Measurements from ENCODE around the gene HSPA12B. TPM values are rescaled to one million over a fixed set of nuclear protein-coding genes. Genes with fewer than 3 reads are reported as not detected.

The HSPA12B gene
- total RNA-seq, 5 donors from 2014 or later (not counting 1 experiment from before 2014, with no cell fraction given) = 0.10 to 0.12 TPM; not detected in 3

DNA sequence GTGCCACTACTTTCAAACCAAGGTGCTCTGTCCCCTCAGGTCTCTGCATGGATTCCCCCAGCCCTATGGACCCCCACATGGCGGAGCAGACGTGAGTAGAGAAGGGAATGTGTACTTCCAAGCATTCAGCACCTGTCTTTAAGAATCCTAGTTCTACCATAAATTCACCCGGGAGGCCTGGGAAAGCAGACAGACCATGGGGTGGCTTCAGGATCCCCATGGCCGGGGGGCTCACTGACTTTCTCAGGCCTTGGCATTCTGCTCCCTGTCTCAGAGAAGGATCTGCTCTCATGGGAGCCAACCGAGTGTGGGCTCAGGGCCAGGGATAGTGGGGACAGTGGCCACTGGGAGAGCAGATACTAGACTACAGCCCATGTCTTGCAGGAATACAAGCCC, 65.9 kb downstream of the HSPA12B start:
- DNase-seq = no peak
- ATAC-seq (replicated peaks in 1 of 4) = no peak
- Mint-ChIP-seq H3K36me3 (peaks cover 57% of the 10 kb centered on the region), H3K27me3 (no peaks in the 10 kb centered on the region), H3K27ac (peak overlapping the region; percentile 99 to 100), H3K9me3 (no peaks in the 10 kb centered on the region), H3K4me1 (peaks cover 54 to 72% (median 61%) of the 10 kb centered on the region in 3 donors), H3K4me3 (peak overlapping the region; percentile 99 to 100 (median 100))
- ChIA-PET CTCF (interaction anchor here (0.5 to 0.7 kb wide), 2 partner anchors 30 to 107 kb away, joined by 4 to 6 read pairs; no protein-coding TSS in a partner anchor), POLR2A (no interaction called here)
- peaks cover 25 to 48% of the 10 kb centered on the region in 2 donors for H3K36me3 ChIP-seq (ENCODE audit: control insufficient read depth in 2 of 2, extremely low read depth in 1 of 2, insufficient read depth in 1 of 2, low read length in 1 of 2)
- WGBS (ENCODE audit: insufficient coverage) = 92% methylated on average over 3 of the region's 5 CpGs
- H3K27ac ChIP-seq (ENCODE audit: low read length) = peak overlapping the region; percentile 78
- no peaks in the 10 kb centered on the region for H3K9me3 ChIP-seq
- peak overlapping the region; percentile 69 to 85 for H3K4me3 ChIP-seq (ENCODE audit: control insufficient read depth in 1 of 2, extremely low read depth in 1 of 2, low read length in 1 of 2)
- no peaks in the 10 kb centered on the region for H3K27me3 ChIP-seq (replicated peaks in 1 of 2; ENCODE audit: control insufficient read depth in 2 of 2, extremely low read depth in 1 of 2, insufficient read depth in 2 of 2, low read length in 1 of 2)
- H3K4me1 ChIP-seq (ENCODE audit: control insufficient read depth in 1 of 2, extremely low read depth in 1 of 2, insufficient read depth in 2 of 2, low read length in 2 of 2) = peaks cover 31 to 85% of the 10 kb centered on the region in 2 experiments

DNA sequence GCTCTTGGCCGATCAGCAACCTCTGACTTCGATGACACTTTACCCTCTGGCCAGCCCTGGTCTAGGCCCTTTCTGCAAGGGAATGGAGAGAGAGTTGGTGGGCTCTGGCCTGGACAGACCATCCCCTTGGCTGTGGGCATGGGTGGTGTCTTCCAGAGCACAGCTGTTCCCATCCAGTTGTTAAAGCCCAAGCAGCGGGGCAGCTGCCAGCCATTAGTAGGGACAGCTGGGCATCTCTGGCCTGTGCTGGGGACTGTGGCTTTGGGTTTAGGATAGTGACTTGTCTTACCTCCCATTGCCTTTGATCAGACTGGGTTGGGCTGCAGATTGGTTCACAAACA, 66.4 kb downstream of the HSPA12B start:
- H3K9me3 ChIP-seq = no peaks in the 10 kb centered on the region
- ATAC-seq (replicated peaks in 1 of 4) (peak in 1 of 4 experiments; percentile 64), DNase-seq (peak in 1 of 35 experiments; percentile 53)
- peak overlapping the region; percentile 78 for H3K27ac ChIP-seq (ENCODE audit: low read length)
- Mint-ChIP-seq H3K9me3 (no peaks in the 10 kb centered on the region), H3K36me3 (peaks cover 62% of the 10 kb centered on the region), H3K27me3 (no peaks in the 10 kb centered on the region), H3K27ac (peak overlapping the region; percentile 99 to 100), H3K4me1 (peaks cover 59 to 77% (median 66%) of the 10 kb centered on the region in 3 donors), H3K4me3 (peak overlapping the region; percentile 99 to 100 (median 100))
- peaks cover 25 to 53% of the 10 kb centered on the region in 2 donors for H3K36me3 ChIP-seq (ENCODE audit: control insufficient read depth in 2 of 2, extremely low read depth in 1 of 2, insufficient read depth in 1 of 2, low read length in 1 of 2)
- peak overlapping the region; percentile 69 to 85 for H3K4me3 ChIP-seq (ENCODE audit: control insufficient read depth in 1 of 2, extremely low read depth in 1 of 2, low read length in 1 of 2)
- CTCF ChIA-PET = interaction anchor here in 1 of 2 donors (0.5 kb wide), 1 partner anchor 106 kb away, joined by 6 read pairs; no protein-coding TSS in a partner anchor
- no peaks in the 10 kb centered on the region for H3K27me3 ChIP-seq (replicated peaks in 1 of 2; ENCODE audit: control insufficient read depth in 2 of 2, extremely low read depth in 1 of 2, insufficient read depth in 2 of 2, low read length in 1 of 2)
- POLR2A ChIA-PET = no interaction called here
- peaks cover 31 to 90% of the 10 kb centered on the region in 2 experiments for H3K4me1 ChIP-seq (ENCODE audit: control insufficient read depth in 1 of 2, extremely low read depth in 1 of 2, insufficient read depth in 2 of 2, low read length in 2 of 2)
- WGBS (ENCODE audit: insufficient coverage) = 10% methylated on average over 1 of the region's 3 CpGs

DNA sequence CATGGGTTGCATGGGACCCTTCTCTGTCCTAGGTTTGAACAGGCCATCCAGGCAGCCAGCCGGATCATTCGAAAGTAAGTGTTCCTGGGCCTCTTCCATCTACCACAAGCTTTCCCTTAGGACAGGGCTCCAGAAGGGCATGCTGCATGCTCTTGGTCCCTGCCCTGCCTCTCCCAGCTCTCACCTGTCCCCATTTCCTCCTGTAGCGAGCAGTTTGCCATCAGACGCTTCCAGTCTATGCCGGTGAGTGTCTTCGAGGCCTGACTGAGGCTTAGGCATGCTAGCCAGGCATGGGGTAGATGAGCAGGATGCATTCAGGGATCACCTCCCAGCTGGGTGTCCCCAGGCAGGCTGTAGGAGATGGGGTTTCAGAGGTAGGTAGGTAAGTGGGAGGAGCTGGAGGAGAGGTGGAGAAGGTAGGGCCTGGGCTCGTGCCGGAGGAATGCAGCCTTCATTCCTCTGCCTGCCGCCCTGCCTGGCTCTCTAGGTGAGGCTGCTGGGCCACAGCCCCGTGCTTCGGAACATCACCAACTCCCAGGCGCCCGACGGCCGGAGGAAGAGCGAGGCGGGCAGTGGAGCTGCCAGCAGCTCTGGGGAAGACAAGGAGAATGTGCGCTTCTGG, 67.9 kb downstream of the HSPA12B start:
- DNase-seq (no peak), ATAC-seq (replicated peaks in 1 of 4) (no peak)
- Histone ChIP-seq H3K9me3 (no peaks in the 10 kb centered on the region), H3K4me3 (ENCODE audit: control insufficient read depth in 1 of 2, extremely low read depth in 1 of 2, low read length in 1 of 2) (no peak overlapping the region), H3K27me3 (replicated peaks in 1 of 2; ENCODE audit: control insufficient read depth in 2 of 2, extremely low read depth in 1 of 2, insufficient read depth in 2 of 2, low read length in 1 of 2) (no peaks in the 10 kb centered on the region), H3K4me1 (ENCODE audit: control insufficient read depth in 1 of 2, extremely low read depth in 1 of 2, insufficient read depth in 2 of 2, low read length in 2 of 2) (peaks cover 31 to 93% of the 10 kb centered on the region in 2 experiments), H3K27ac (ENCODE audit: low read length) (peak overlapping the region; percentile 78), H3K36me3 (ENCODE audit: control insufficient read depth in 2 of 2, extremely low read depth in 1 of 2, insufficient read depth in 1 of 2, low read length in 1 of 2) (peaks cover 35 to 68% of the 10 kb centered on the region in 2 donors)
- Mint-ChIP-seq H3K27ac (peak overlapping the region; percentile 99 to 100), H3K9me3 (no peaks in the 10 kb centered on the region), H3K36me3 (peaks cover 74% of the 10 kb centered on the region), H3K4me1 (peaks cover 68 to 81% (median 74%) of the 10 kb centered on the region in 3 donors), H3K27me3 (no peaks in the 10 kb centered on the region), H3K4me3 (peak overlapping the region; percentile 99 to 100 (median 100))
- 99% methylated on average over 14 of the region's 18 CpGs for WGBS (ENCODE audit: insufficient coverage)
- CTCF ChIA-PET = interaction anchor here in 1 of 2 donors (0.5 kb wide), 1 partner anchor 16 kb away, joined by 4 read pairs; no protein-coding TSS in a partner anchor
- POLR2A ChIA-PET = interaction anchor here in 1 of 2 donors (0.6 kb wide), 1 partner anchor 1256 kb away, joined by 10 read pairs; no protein-coding TSS in a partner anchor

DNA sequence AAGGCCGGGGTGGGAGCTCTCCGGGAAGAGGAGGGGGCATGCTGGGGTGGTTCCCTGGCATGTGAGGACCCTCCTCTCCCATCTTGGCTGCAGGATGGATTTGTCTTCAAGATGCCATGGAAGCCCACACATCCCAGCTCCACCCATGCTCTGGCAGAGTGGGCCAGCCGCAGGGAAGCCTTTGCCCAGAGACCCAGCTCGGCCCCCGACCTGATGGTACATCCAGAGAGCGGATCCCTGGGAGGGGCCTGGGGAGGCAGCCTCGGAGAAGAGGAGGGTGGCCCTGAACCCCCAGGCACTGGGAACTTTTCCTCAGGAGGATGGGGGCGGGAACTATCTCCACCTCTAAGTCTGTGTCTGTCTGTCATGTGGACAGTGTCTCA, 68.4 kb downstream of the HSPA12B start:
- peak overlapping the region; percentile 78 for H3K27ac ChIP-seq (ENCODE audit: low read length)
- Mint-ChIP-seq H3K27ac (peak overlapping the region; percentile 99 to 100), H3K27me3 (no peaks in the 10 kb centered on the region), H3K36me3 (peaks cover 79% of the 10 kb centered on the region), H3K9me3 (no peaks in the 10 kb centered on the region), H3K4me1 (peaks cover 68 to 83% (median 77%) of the 10 kb centered on the region in 3 donors), H3K4me3 (peak overlapping the region in 1 of 3 donors; percentile 99)
- 95% methylated on average over 8 of the region's 8 CpGs for WGBS (ENCODE audit: insufficient coverage)
- no peak overlapping the region for H3K4me3 ChIP-seq (ENCODE audit: control insufficient read depth in 1 of 2, extremely low read depth in 1 of 2, low read length in 1 of 2)
- H3K27me3 ChIP-seq (replicated peaks in 1 of 2; ENCODE audit: control insufficient read depth in 2 of 2, extremely low read depth in 1 of 2, insufficient read depth in 2 of 2, low read length in 1 of 2) = no peaks in the 10 kb centered on the region
- ChIA-PET POLR2A (no interaction called here), CTCF (interaction anchor here in 1 of 2 donors (0.5 kb wide), 1 partner anchor 16 kb away, joined by 4 read pairs; no protein-coding TSS in a partner anchor)
- peaks cover 31 to 89% of the 10 kb centered on the region in 2 experiments for H3K4me1 ChIP-seq (ENCODE audit: control insufficient read depth in 1 of 2, extremely low read depth in 1 of 2, insufficient read depth in 2 of 2, low read length in 2 of 2)
- no peak for ATAC-seq (replicated peaks in 1 of 4)
- H3K9me3 ChIP-seq = no peaks in the 10 kb centered on the region
- no peak for DNase-seq
- peaks cover 36 to 73% of the 10 kb centered on the region in 2 donors for H3K36me3 ChIP-seq (ENCODE audit: control insufficient read depth in 2 of 2, extremely low read depth in 1 of 2, insufficient read depth in 1 of 2, low read length in 1 of 2)

DNA sequence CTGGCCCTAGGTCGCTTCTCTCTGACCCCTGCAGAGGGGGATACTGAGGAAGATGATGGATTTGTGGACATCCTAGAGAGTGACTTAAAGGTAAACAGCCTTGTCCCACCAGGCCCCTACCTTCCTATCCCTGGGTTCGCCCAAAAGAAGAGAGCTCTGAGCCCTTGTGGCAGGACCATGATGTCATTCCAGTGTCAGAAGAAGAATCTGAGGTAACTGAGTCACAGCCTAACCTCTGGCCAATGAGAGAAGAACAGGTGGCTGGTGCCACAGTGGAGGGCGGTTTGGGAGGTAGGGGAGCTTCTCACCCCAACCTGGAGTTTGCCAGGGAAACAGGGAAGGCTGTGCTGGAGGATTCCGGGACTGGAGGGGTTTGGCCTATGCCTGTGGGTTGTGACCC, 68.8 kb downstream of the HSPA12B start:
- DNase-seq = no peak
- Mint-ChIP-seq H3K27ac (peak overlapping the region; percentile 99 to 100), H3K4me1 (peaks cover 70 to 85% (median 77%) of the 10 kb centered on the region in 3 donors), H3K27me3 (no peaks in the 10 kb centered on the region), H3K9me3 (no peaks in the 10 kb centered on the region), H3K4me3 (no peak overlapping the region), H3K36me3 (peaks cover 83% of the 10 kb centered on the region)
- Histone ChIP-seq H3K36me3 (ENCODE audit: control insufficient read depth in 2 of 2, extremely low read depth in 1 of 2, insufficient read depth in 1 of 2, low read length in 1 of 2) (peaks cover 36 to 78% of the 10 kb centered on the region in 2 donors), H3K9me3 (no peaks in the 10 kb centered on the region), H3K4me1 (ENCODE audit: control insufficient read depth in 1 of 2, extremely low read depth in 1 of 2, insufficient read depth in 2 of 2, low read length in 2 of 2) (peaks cover 31 to 93% of the 10 kb centered on the region in 2 experiments), H3K4me3 (ENCODE audit: control insufficient read depth in 1 of 2, extremely low read depth in 1 of 2, low read length in 1 of 2) (no peak overlapping the region), H3K27ac (ENCODE audit: low read length) (peak overlapping the region; percentile 78), H3K27me3 (replicated peaks in 1 of 2; ENCODE audit: control insufficient read depth in 2 of 2, extremely low read depth in 1 of 2, insufficient read depth in 2 of 2, low read length in 1 of 2) (no peaks in the 10 kb centered on the region)
- ChIA-PET CTCF (interaction anchor here in 1 of 2 donors (0.6 kb wide), 1 partner anchor 9 kb away, joined by 3 read pairs; no protein-coding TSS in a partner anchor), POLR2A (no interaction called here)
- 100% methylated on average over 2 of the region's 4 CpGs for WGBS (ENCODE audit: insufficient coverage)
- no peak for ATAC-seq (replicated peaks in 1 of 4)

DNA sequence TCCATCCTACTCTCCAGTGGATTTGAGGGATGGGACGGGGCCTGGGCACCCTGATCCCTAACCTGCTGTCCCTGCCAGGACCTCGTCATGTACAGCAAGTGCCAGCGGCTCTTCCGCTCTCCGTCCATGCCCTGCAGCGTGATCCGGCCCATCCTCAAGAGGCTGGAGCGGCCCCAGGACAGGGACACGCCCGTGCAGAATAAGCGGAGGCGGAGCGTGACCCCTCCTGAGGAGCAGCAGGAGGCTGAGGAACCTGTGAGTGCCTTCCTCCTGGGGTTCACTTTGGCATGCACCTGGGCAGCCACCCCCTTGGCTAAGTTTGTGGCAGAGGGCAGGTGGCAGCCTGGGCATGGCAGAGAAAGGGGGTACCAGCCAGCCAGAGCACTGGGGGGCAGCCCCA, 69.4 kb downstream of the HSPA12B start:
- Histone ChIP-seq H3K4me3 (ENCODE audit: control insufficient read depth in 1 of 2, extremely low read depth in 1 of 2, low read length in 1 of 2) (no peak overlapping the region), H3K27me3 (replicated peaks in 1 of 2; ENCODE audit: control insufficient read depth in 2 of 2, extremely low read depth in 1 of 2, insufficient read depth in 2 of 2, low read length in 1 of 2) (no peaks in the 10 kb centered on the region), H3K27ac (ENCODE audit: low read length) (peak overlapping the region; percentile 78), H3K36me3 (ENCODE audit: control insufficient read depth in 2 of 2, extremely low read depth in 1 of 2, insufficient read depth in 1 of 2, low read length in 1 of 2) (peaks cover 36 to 79% of the 10 kb centered on the region in 2 donors), H3K9me3 (no peaks in the 10 kb centered on the region), H3K4me1 (ENCODE audit: control insufficient read depth in 1 of 2, extremely low read depth in 1 of 2, insufficient read depth in 2 of 2, low read length in 2 of 2) (peaks cover 31 to 95% of the 10 kb centered on the region in 2 experiments)
- ChIA-PET POLR2A (no interaction called here), CTCF (interaction anchor here in 1 of 2 donors (0.6 kb wide), 2 partner anchors 10 to 1176 kb away, joined by 3 read pairs; no protein-coding TSS in a partner anchor)
- Mint-ChIP-seq H3K9me3 (no peaks in the 10 kb centered on the region), H3K4me1 (peaks cover 74 to 88% (median 78%) of the 10 kb centered on the region in 3 donors), H3K36me3 (peaks cover 82% of the 10 kb centered on the region), H3K27ac (peak overlapping the region; percentile 99 to 100), H3K27me3 (no peaks in the 10 kb centered on the region), H3K4me3 (peak overlapping the region in 1 of 3 donors; percentile 62)
- DNase-seq = no peak
- ATAC-seq (replicated peaks in 1 of 4) = no peak
- WGBS (ENCODE audit: insufficient coverage) = 96% methylated on average over 13 of the region's 13 CpGs
